H1 (cell line): Measurements from ENCODE around the gene ALKBH3. TPM values are rescaled to one million over a fixed set of nuclear protein-coding genes. Genes with fewer than 3 reads are reported as not detected.
A peak's percentile ranks its signal among the peaks of the same experiment; 100 is the strongest.

Source experiments
- CTCF ChIA-PET: fragments of 300-600 bp; sonication (Branson Sonifier 250); formaldehyde crosslinking; loops from one replicate; lab custom pipeline; 2021; ENCODE audit not compliant: partially characterized antibody; lab: Charles Lee
- POLR2A ChIA-PET: fragments of 300-600 bp; sonication (Branson Sonifier 250); formaldehyde crosslinking; loops from one replicate; lab custom pipeline; 2021; ENCODE audit warnings: inconsistent platforms; ENCODE audit not compliant: partially characterized antibody; lab: Charles Lee
- DNase-seq, 2 experiments: peaks; one replicate each; pipeline versions ENCODE4 v3.0.0 to v3.0.0-alpha.2; 2010 to 2022; ENCODE audit warnings: low spot score in 2 of 2, low read depth in 1 of 2, mixed read lengths in 1 of 2
- FAIRE-seq: peaks from 2 replicates; lab custom pipeline; 2011; peaks lifted over from hg19 to GRCh38; lab: Jason Lieb, UNC
- H2AFZ ChIP-seq: 2 replicates; pipeline ENCODE4 v1.8.1; 2012; ENCODE audit warnings: low read length, inconsistent platforms
- H2AK5ac ChIP-seq: 2 replicates; pipeline ENCODE4 v1.6.1; 2013; ENCODE audit warnings: low read depth, low read length
- H2BK120ac ChIP-seq: replicated peaks from 2 replicates; pipeline ENCODE3; 2013; ENCODE audit warnings: low read depth, low read length, inconsistent platforms
- H2BK12ac ChIP-seq: 2 replicates; pipeline ENCODE4 v1.6.1; 2013; ENCODE audit warnings: low read depth, low read length
- H2BK15ac ChIP-seq: 2 replicates; pipeline ENCODE4 v1.6.1; 2013; ENCODE audit warnings: low read length
- H2BK20ac ChIP-seq: 2 replicates; pipeline ENCODE4 v1.6.1; 2013; ENCODE audit warnings: low read length
- H2BK5ac ChIP-seq: 2 replicates; pipeline ENCODE4 v1.6.1; 2013; ENCODE audit warnings: low read depth, low read length
- H3K14ac ChIP-seq: 2 replicates; pipeline ENCODE4 v1.6.1; 2013; ENCODE audit warnings: inconsistent platforms; ENCODE audit not compliant: insufficient read length
- H3K18ac ChIP-seq: 2 replicates; pipeline ENCODE4 v1.6.1; 2013; ENCODE audit warnings: low read length; ENCODE audit errors: extremely low read depth
- H3K23ac ChIP-seq: 2 replicates; pipeline ENCODE4 v1.6.1; 2013; ENCODE audit warnings: inconsistent platforms; ENCODE audit not compliant: insufficient read length
- H3K23me2 ChIP-seq: 2 replicates; pipeline ENCODE4 v1.6.1; 2013; ENCODE audit warnings: low read depth, low read length
- H3K27ac ChIP-seq: 2 replicates; pipeline ENCODE4 v1.6.1; 2011; ENCODE audit warnings: low read depth, low read length, inconsistent platforms
- H3K27me3 ChIP-seq, 4 experiments: replicated peaks in 1 of 4; 1 replicate in 1 of 4; 2 replicates in 3 of 4; pipeline versions ENCODE4 v1.6.1 to v1.8.1; 2011 to 2013; ENCODE audit warnings: low read length in 3 of 4, mild to moderate bottlenecking in 3 of 4, inconsistent platforms in 2 of 4, mixed read lengths in 2 of 4, moderate library complexity in 1 of 4; ENCODE audit not compliant: control insufficient read depth in 3 of 4, insufficient read depth in 3 of 4; ENCODE audit errors: extremely low read depth in 1 of 4
- H3K36me3 ChIP-seq, 4 experiments: 2 replicates each; pipeline versions ENCODE4 v1.6.1 to v1.8.1; 2011 to 2013; ENCODE audit warnings: mild to moderate bottlenecking in 4 of 4, low read length in 3 of 4, moderate library complexity in 2 of 4, control low read depth in 1 of 4, inconsistent platforms in 1 of 4; ENCODE audit not compliant: insufficient read depth in 4 of 4, control insufficient read depth in 2 of 4
- H3K4ac ChIP-seq: replicated peaks from 2 replicates; pipeline ENCODE3; 2013; ENCODE audit warnings: low read length, low read depth, mixed read lengths, inconsistent platforms; ENCODE audit not compliant: insufficient read length
- H3K4me1 ChIP-seq, 4 experiments: replicated peaks in 1 of 4; 1 replicate in 1 of 4; 2 replicates in 3 of 4; pipeline versions ENCODE4 v1.6.1 to v1.8.1; 2011 to 2013; ENCODE audit warnings: low read length in 3 of 4, inconsistent platforms in 2 of 4, mixed read lengths in 1 of 4; ENCODE audit not compliant: insufficient read depth in 4 of 4, control insufficient read depth in 3 of 4
- H3K4me2 ChIP-seq, 2 experiments: 2 replicates each; pipeline versions ENCODE4 v1.6.1 to v1.8.1; 2011 to 2013; ENCODE audit warnings: low read depth in 2 of 2, low read length in 2 of 2, control low read depth in 1 of 2, inconsistent platforms in 1 of 2, mild to moderate bottlenecking in 1 of 2; ENCODE audit not compliant: insufficient read depth in 1 of 2
- H3K4me3 ChIP-seq, 4 experiments: fragments of 200-600, 300-600 bp in 1 of 4; sonication (generic), shearing (Covaris generic), sonication (Bioruptor Twin) in 1 of 4; 2 replicates each; pipeline versions ENCODE4 v1.5.1 to v1.8.1; 2011 to 2016; ENCODE audit warnings: low read length in 4 of 4, low read depth in 3 of 4, control low read depth in 2 of 4, inconsistent platforms in 2 of 4, mild to moderate bottlenecking in 2 of 4, mixed read lengths in 1 of 4, moderate library complexity in 1 of 4; ENCODE audit not compliant: insufficient read depth in 2 of 4; ENCODE audit errors: extremely low read depth in 1 of 4
- H3K56ac ChIP-seq: replicated peaks from 2 replicates; pipeline ENCODE3; 2013; ENCODE audit warnings: low read depth, mild to moderate bottlenecking, mixed read lengths, low read length, inconsistent platforms; ENCODE audit not compliant: insufficient read length
- H3K79me1 ChIP-seq: 2 replicates; pipeline ENCODE4 v1.6.1; 2013; ENCODE audit warnings: low read depth, low read length, control low read depth
- H3K79me2 ChIP-seq, 2 experiments: 2 replicates each; pipeline versions ENCODE4 v1.6.1 to v1.8.1; 2012 to 2013; ENCODE audit warnings: low read length in 2 of 2, mild to moderate bottlenecking in 2 of 2, inconsistent platforms in 1 of 2; ENCODE audit not compliant: insufficient read depth in 2 of 2, control insufficient read depth in 1 of 2
- H3K9ac ChIP-seq, 4 experiments: replicated peaks in 1 of 4; 1 replicate in 1 of 4; 2 replicates in 3 of 4; pipeline versions ENCODE4 v1.6.1 to v1.8.1; 2011 to 2013; ENCODE audit warnings: low read depth in 3 of 4, low read length in 3 of 4, control low read depth in 2 of 4, mild to moderate bottlenecking in 2 of 4, moderate library complexity in 2 of 4, inconsistent platforms in 1 of 4; ENCODE audit errors: extremely low read depth in 1 of 4
- H3K9me3 ChIP-seq, 2 experiments: 2 replicates each; pipeline versions ENCODE4 v1.6.1 to v1.8.1; 2012 to 2013; ENCODE audit warnings: mild to moderate bottlenecking in 2 of 2, moderate library complexity in 2 of 2, control low read depth in 1 of 2, inconsistent platforms in 1 of 2, low read depth in 1 of 2, low read length in 1 of 2, mixed read lengths in 1 of 2; ENCODE audit not compliant: insufficient read depth in 2 of 2
- H4K20me1 ChIP-seq, 2 experiments: replicated peaks in 1 of 2; 2 replicates each; pipeline versions ENCODE3 to v1.8.1; 2011 to 2013; ENCODE audit warnings: inconsistent platforms in 2 of 2, low read length in 2 of 2, mild to moderate bottlenecking in 1 of 2; ENCODE audit not compliant: insufficient read depth in 2 of 2, control insufficient read depth in 1 of 2
- H4K5ac ChIP-seq: 2 replicates; pipeline ENCODE4 v1.6.1; 2013; ENCODE audit warnings: low read length, low read depth, mixed read lengths, inconsistent platforms; ENCODE audit not compliant: insufficient read length
- H4K8ac ChIP-seq: 2 replicates; pipeline ENCODE4 v1.8.0; 2013; ENCODE audit warnings: mild to moderate bottlenecking, moderate library complexity, low read length, inconsistent platforms; ENCODE audit not compliant: insufficient read depth; ENCODE audit errors: extremely low read depth
- H4K91ac ChIP-seq: replicated peaks from 2 replicates; pipeline ENCODE3; 2013; ENCODE audit warnings: low read length, mixed read lengths, inconsistent platforms; ENCODE audit not compliant: insufficient read length
- BACH1 ChIP-seq: IDR thresholded peaks from 2 replicates; pipeline ENCODE4 v1.6.1; 2012; ENCODE audit warnings: low read length, improper control_type of control experiment
- BCL11A ChIP-seq, 2 experiments: IDR thresholded peaks; one replicate each; pipeline ENCODE4 v1.6.1; 2011; ENCODE audit warnings: low read depth in 2 of 2, low read length in 2 of 2, mild to moderate bottlenecking in 2 of 2
- EZH2 ChIP-seq: fragments of 200-600 bp; sonication (generic); IDR thresholded peaks from 2 replicates; pipeline ENCODE4 v1.7.1; 2012; ENCODE audit warnings: low read depth, mild to moderate bottlenecking, moderate library complexity, low read length, inconsistent platforms; ENCODE audit not compliant: severe bottlenecking
- GABPA ChIP-seq: IDR thresholded peaks from 2 replicates; pipeline ENCODE4 v1.6.1; 2011; ENCODE audit warnings: mild to moderate bottlenecking, low read length, moderate library complexity, borderline replicate concordance; ENCODE audit not compliant: insufficient read depth
- GTF2F1 ChIP-seq: IDR thresholded peaks from 2 replicates; pipeline ENCODE4 v1.6.1; 2012; ENCODE audit warnings: low read depth, low read length, improper control_type of control experiment, borderline replicate concordance
- JUND ChIP-seq: IDR thresholded peaks from 2 replicates; pipeline ENCODE4 v1.6.1; 2011; ENCODE audit warnings: mild to moderate bottlenecking, improper control_type of control experiment, low read length
- KDM1A ChIP-seq: fragments of 200-600, 300-600 bp; sonication (generic); IDR thresholded peaks from 2 replicates; pipeline ENCODE4 v1.7.1; 2016; ENCODE audit warnings: mild to moderate bottlenecking, low read length, borderline replicate concordance
- NRF1 ChIP-seq: IDR thresholded peaks from 2 replicates; pipeline ENCODE4 v1.6.1; 2011; ENCODE audit warnings: mild to moderate bottlenecking, low read depth, low read length, improper control_type of control experiment
- PHF8 ChIP-seq: fragments of 200-600 bp; sonication (generic); conservative IDR thresholded peaks from 2 replicates; pipeline ENCODE4 v1.7.1; 2012; ENCODE audit warnings: low read depth, mild to moderate bottlenecking, inconsistent platforms, low read length, moderate library complexity
- SP1 ChIP-seq: IDR thresholded peaks from 2 replicates; pipeline ENCODE4 v1.6.1; 2011; ENCODE audit warnings: low read depth, low read length
- SRF ChIP-seq: IDR thresholded peaks from 2 replicates; pipeline ENCODE4 v1.6.1; 2011; ENCODE audit warnings: mild to moderate bottlenecking, low read depth, low read length, moderate library complexity
- WGBS, 2 experiments: shearing (Covaris generic) in 1 of 2; methylation state at CpG; one replicate each; pipeline versions ENCODE4 v1.1.6 to v1.1.7; 2013 to 2015; ENCODE audit warnings: low lambda C conversion rate in 2 of 2, mixed read lengths in 2 of 2, inconsistent platforms in 1 of 2, low coverage in 1 of 2, missing lambda C conversion rate in 1 of 2; ENCODE audit not compliant: insufficient replicate concordance in 2 of 2, insufficient coverage in 1 of 2, insufficient read length in 1 of 2; ENCODE audit errors: extremely low coverage in 1 of 2, missing lambda C conversion rate in 1 of 2; 5-methylcytosine and 5-hydroxymethylcytosine counted together
- polyA plus RNA-seq, 7 experiments: library from polyadenylated mRNA; depleted of rRNA in 3 of 7; stranded (reverse) in 5 of 7; unstranded in 2 of 7; fragments of >200 nt in 5 of 7; fragments of 200-250 nt in 2 of 7; gene quantifications; 1 replicate in 5 of 7; 2 replicates in 1 of 7; 4 replicates in 1 of 7; pipeline versions ENCODE4 v1.2.1 to v1.2.3, GENCODE V29; 2011 to 2013; ENCODE audit warnings: missing spikeins in 2 of 7, mixed read lengths in 2 of 7
- total RNA-seq: library from RNA; stranded (reverse); fragmentation: NEBNext Ultra II Directional; extraction: Animal tissue kit (Norgen Biotek cat#: 25700); gene quantifications from 2 replicates; pipeline ENCODE4 v1.2.1, GENCODE V29; 2021
- TF ChIP-seq, protein P1 (sequence below): IDR thresholded peaks from 2 replicates; pipeline ENCODE4 v1.6.1; 2011; ENCODE audit warnings: low read length, improper control_type of control experiment

Gene ALKBH3
- total and polyA plus RNA-seq, 2 of the 8 experiments (the other 6 are each of a cell fraction or from before 2014, with no cell fraction given): 10.5 to 11.4 TPM

DNA sequence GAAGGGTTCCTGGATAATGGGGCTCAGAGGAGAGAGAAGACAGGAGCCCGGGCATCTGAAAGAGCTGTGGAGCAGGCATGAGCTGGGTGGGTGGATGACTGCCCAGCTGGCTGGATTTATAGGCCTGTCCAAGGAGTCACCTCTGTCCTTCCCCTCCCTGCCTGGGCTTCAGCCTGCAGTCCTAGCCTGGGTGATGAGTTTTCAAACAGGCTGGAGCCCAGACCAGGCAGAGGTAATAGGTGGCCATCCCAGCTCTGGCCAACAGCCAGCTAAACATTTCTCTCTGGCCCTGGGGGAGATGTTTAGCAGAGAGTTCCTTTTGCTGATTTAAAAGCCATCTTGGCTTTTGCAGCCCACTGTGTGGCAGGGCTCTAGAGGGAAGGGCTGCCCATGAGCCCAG is 67.2 kb downstream of the ALKBH3 start:
- CTCF ChIA-PET: interaction anchor here (0.7 to 11.4 kb wide), 23 partner anchors 10 to 124 kb away, joined by 3 to 140 read pairs (median 9); partner anchors contain the start of genes ACCS and ALKBH3
- Histone ChIP-seq H3K9me3 (0 out of 4 replicates have a peak, but pooled peaks cover 0 to 3% of the 10 kb centered on the region in 2 experiments), H3K79me2 (no peaks in the 10 kb centered on the region), H3K4me2 (no peak overlapping the region), H3K9ac (no peak overlapping the region), H4K20me1 (peaks cover 0 to 3% of the 10 kb centered on the region in 2 experiments), H3K23ac (no peak overlapping the region), H3K14ac (no peak overlapping the region), H4K5ac (no peak overlapping the region), H3K79me1 (no peaks in the 10 kb centered on the region), H3K4me1 (peaks cover 0 to 17% (median 10%) of the 10 kb centered on the region in 4 experiments; a peak in 6 of 7 replicates), H2BK15ac (peak overlapping the region; percentile 81; the same call in 1 of the 2 replicates), H2BK5ac (no peak overlapping the region), H4K8ac (no peak overlapping the region), H3K4ac (no peak overlapping the region), H2AK5ac (no peak overlapping the region), H3K56ac (no peak overlapping the region), H2BK120ac (no peak overlapping the region), H2BK20ac (no peak overlapping the region), H3K27ac (no peak overlapping the region), H3K36me3 (no peaks in the 10 kb centered on the region), H3K23me2 (peaks cover 14% of the 10 kb centered on the region; the same call in 1 of the 2 replicates), H2AFZ (no peak overlapping the region), H4K91ac (peak overlapping the region; percentile 65), H3K18ac (no peak overlapping the region; the same call in 1 of the 2 replicates), H3K27me3 (peaks cover 24 to 32% (median 28%) of the 10 kb centered on the region in 4 experiments), H3K4me3 (no peak overlapping the region), H2BK12ac (no peak overlapping the region)
- POLR2A ChIA-PET: interaction anchor here (1.2 to 1.8 kb wide), 3 partner anchors 9 to 34 kb away, joined by 3 to 4 read pairs (median 3); no protein-coding TSS in a partner anchor
- DNase-seq: no peak
- WGBS, 2 experiments: 94% methylated on average over 1 of the region's 1 CpG; no CpG with 5 or more reads in 1 of the 2 experiments
- no peak for FAIRE-seq
- TF ChIP-seq KDM1A (no peak), EZH2 (no peak), GABPA (no peak), SP1 (no peak), GTF2F1 (no peak), JUND (no peak), SRF (no peak), BACH1 (no peak), NRF1 (no peak), BCL11A (IDR thresholded peaks at IDR 0.05; ENCODE audit: low read depth in 2 of 2, low read length in 2 of 2) (no peak), PHF8 (no peak)
- TF ChIP-seq, protein P1, sequence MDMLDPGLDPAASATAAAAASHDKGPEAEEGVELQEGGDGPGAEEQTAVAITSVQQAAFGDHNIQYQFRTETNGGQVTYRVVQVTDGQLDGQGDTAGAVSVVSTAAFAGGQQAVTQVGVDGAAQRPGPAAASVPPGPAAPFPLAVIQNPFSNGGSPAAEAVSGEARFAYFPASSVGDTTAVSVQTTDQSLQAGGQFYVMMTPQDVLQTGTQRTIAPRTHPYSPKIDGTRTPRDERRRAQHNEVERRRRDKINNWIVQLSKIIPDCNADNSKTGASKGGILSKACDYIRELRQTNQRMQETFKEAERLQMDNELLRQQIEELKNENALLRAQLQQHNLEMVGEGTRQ: no peak
